Panc1 (cell line): ENCODE measurements around the gene PLCXD1.

ENCODE experiments used
- POLR2AphosphoS5 ChIP-seq: IDR thresholded peaks from 2 replicates; pipeline ENCODE4 v1.6.1; 2012; ENCODE audit warnings: mild to moderate bottlenecking, low read depth, low read length, moderate library complexity
- TF ChIP-seq, protein P1 (sequence below): fragments of 450-650 bp; IDR thresholded peaks from 2 replicates; pipeline ENCODE4 v1.5.1; 2017; ENCODE audit warnings: mild to moderate bottlenecking
- TF ChIP-seq, protein P2 (sequence below), 2 experiments: IDR thresholded peaks; 2 replicates each; pipeline ENCODE4 v1.6.1; 2011 to 2012; ENCODE audit warnings: low read depth in 2 of 2, control low read depth in 1 of 2, low read length in 1 of 2, mild to moderate bottlenecking in 1 of 2, moderate library complexity in 1 of 2; ENCODE audit not compliant: insufficient read depth in 1 of 2

DNA sequence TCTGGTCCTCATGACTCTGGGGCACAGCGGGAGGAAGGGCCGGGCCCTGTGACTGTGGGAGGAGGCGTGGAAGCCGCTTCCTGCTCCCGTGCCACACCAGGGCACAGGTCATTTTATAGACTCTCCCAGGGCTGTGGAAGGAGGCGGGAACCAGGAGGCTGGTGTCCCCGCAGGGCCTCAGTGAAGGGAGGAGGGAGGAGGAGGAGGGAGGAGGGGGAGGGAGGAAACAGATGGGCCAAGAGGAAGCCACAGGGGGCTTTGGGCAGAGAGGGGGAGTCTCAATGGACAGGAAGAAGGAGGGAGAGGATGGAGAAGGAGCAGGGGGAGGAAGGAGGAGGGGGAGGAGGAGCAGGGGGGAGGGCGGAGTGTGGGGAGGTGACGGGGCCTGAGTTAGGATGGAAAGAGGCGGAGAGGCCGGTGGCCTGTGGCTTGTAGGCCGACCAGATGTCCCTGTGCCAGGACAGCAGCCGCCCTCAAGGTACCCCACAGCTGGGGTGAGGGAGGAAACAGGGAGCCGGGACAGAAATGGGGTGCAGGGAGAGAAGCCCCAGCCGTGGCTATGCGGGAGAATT, 6.2 kb upstream of the PLCXD1 start:
- TF ChIP-seq, protein P1, sequence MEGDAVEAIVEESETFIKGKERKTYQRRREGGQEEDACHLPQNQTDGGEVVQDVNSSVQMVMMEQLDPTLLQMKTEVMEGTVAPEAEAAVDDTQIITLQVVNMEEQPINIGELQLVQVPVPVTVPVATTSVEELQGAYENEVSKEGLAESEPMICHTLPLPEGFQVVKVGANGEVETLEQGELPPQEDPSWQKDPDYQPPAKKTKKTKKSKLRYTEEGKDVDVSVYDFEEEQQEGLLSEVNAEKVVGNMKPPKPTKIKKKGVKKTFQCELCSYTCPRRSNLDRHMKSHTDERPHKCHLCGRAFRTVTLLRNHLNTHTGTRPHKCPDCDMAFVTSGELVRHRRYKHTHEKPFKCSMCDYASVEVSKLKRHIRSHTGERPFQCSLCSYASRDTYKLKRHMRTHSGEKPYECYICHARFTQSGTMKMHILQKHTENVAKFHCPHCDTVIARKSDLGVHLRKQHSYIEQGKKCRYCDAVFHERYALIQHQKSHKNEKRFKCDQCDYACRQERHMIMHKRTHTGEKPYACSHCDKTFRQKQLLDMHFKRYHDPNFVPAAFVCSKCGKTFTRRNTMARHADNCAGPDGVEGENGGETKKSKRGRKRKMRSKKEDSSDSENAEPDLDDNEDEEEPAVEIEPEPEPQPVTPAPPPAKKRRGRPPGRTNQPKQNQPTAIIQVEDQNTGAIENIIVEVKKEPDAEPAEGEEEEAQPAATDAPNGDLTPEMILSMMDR: no peak
- TF ChIP-seq, protein P2, sequence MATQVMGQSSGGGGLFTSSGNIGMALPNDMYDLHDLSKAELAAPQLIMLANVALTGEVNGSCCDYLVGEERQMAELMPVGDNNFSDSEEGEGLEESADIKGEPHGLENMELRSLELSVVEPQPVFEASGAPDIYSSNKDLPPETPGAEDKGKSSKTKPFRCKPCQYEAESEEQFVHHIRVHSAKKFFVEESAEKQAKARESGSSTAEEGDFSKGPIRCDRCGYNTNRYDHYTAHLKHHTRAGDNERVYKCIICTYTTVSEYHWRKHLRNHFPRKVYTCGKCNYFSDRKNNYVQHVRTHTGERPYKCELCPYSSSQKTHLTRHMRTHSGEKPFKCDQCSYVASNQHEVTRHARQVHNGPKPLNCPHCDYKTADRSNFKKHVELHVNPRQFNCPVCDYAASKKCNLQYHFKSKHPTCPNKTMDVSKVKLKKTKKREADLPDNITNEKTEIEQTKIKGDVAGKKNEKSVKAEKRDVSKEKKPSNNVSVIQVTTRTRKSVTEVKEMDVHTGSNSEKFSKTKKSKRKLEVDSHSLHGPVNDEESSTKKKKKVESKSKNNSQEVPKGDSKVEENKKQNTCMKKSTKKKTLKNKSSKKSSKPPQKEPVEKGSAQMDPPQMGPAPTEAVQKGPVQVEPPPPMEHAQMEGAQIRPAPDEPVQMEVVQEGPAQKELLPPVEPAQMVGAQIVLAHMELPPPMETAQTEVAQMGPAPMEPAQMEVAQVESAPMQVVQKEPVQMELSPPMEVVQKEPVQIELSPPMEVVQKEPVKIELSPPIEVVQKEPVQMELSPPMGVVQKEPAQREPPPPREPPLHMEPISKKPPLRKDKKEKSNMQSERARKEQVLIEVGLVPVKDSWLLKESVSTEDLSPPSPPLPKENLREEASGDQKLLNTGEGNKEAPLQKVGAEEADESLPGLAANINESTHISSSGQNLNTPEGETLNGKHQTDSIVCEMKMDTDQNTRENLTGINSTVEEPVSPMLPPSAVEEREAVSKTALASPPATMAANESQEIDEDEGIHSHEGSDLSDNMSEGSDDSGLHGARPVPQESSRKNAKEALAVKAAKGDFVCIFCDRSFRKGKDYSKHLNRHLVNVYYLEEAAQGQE (IDR thresholded peaks at IDR 0.05; ENCODE audit: insufficient read depth in 1 of 2, low read depth in 2 of 2, low read length in 1 of 2): no peak
- TF ChIP-seq POLR2AphosphoS5: no peak
